HG03460 (cell line): ENCODE measurements around the gene LINGO4.

ENCODE experiments used
- ATAC-seq: cut with Tn5 transposase; IDR thresholded peaks from one replicate; pipeline ENCODE4 v1.9.1; 2021; ENCODE audit not compliant: unreplicated experiment

LINGO4 gene

DNA sequence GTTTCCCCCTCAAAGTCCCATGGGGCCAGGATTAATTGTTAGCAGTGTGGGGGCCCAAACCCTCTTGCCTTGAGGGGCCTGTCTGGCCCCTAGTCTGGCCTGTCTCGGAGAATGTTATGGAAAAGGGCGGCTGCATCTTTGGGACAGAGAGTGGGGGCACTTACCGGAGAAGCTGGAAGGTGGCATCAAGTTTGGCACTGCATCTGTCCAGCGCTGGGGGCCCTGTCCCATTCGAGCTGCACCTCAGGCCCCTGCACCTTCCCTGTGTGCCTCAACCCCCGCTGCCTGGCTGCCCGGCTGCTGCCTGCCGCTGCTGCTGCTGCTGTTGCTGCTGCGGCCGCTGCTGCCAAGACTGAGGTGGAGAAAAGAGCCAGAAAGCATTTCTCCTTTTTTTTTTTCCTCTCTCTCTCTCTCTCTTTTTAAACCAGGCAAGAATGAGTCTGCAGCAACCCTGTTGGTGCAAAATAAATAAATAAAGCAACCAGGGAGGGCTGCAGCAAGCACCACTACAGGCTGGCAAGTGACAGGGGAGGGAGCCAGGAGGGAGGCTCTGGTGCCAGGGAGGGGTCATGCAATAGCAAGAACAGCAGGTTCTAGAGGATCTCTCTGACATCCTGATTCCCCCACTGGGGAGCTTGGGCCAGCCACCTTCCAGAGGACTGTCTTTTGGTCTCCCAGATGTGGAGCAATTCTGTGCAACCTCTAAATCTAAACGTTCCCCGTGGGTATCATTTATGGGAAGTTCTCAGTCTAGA lies at the start of gene LINGO4:
Gene LINGO4 (minus strand): TSS at position 354 of the 755 bp plus-strand sequence. CDS start 2,715 bp downstream, outside the sequence.
- ATAC-seq = no peak

- ATAC-seq = no peak
Observed at GRCh38 chr1:151854658-151855057, 49.4 kb upstream of the LINGO4 start.

DNA sequence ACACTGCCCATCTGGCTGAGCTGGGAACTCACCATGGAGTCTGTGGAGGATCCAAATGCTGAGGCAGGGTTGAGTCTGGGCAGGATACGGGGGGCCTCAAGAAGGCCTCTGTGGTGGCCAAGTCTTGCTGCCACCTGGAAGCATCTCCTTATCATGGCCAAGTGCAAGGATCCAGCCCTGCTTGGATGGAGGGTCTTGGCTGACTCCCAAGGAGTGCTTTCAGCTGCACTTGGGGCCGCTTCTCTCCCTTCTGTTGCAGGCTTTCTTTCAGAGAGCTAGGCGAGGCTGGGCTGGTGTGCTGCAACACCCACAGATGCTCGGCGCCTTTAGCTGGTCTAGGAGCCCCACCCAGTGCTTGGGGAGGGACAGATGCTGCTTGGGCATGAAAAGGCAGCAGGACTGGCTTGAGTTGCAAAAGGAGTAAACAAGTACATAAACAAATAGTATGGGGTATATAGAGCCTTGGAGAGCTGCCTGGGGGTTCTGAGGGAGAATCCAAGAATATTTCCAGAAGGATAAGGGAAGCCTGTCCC lies 48.3 kb upstream of the LINGO4 start, which contains the start of gene THEM5:
Gene THEM5 (minus strand): TSS at position 302 of the 533 bp plus-strand sequence. CDS start 147 bp downstream, at position 155.
- no peak for ATAC-seq

- no peak for ATAC-seq
Observed at GRCh38 chr1:151852733-151853132, 47.5 kb upstream of the LINGO4 start.

GRCh38 chr1:151851886-151852285 lies 46.7 kb upstream of the LINGO4 start:
- no peak for ATAC-seq

GRCh38 chr1:151849871-151850270 lies 44.7 kb upstream of the LINGO4 start:
- ATAC-seq = no peak

DNA sequence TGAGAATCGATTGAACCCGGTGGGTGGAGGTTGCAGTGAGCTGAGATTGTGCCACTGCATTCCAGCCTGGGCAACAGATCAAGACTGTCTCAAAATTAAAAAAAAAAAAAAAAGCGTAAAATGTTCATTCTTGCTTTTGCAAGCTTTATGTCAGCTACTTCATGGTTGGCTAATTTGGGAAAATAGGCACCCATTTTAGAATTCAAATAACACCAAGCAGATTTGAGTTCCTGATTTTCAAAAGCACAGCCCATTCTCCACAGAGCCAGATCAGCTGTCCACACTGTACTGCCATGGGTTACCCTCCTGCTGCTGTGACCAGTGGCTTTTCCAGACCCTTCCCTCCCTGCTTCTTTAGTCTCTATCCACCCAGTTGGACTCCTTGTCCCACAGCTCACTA lies 43.9 kb upstream of the LINGO4 start:
- ATAC-seq = no peak

GRCh38 chr1:151847867-151848596 lies 42.8 kb upstream of the LINGO4 start:
- ATAC-seq = no peak

DNA sequence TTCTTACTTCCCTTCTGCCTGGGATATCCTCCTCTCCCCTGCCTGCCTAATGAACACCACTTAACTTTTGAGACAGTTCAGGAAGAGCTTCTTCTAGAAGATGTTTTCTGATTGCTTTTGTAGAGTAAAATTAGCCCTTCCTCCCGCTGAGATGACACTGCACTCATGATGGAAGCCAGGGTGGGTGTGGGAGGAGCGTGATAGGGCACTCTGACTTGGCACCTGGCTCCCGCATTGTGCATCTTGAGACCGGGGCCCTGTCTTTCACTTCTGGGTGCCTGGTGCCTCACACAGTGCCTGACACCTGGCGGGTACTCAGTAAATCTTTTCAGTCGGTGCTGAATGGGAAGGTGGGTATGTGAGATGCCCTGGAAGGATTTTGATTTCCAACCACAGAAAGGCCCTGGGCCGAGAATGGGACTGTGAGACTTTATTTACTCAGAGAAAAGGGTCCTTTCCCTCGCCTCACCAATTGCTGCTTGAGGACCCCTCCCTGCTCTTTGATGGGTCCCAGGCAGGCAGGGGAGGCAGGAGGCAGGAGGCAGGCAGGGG lies 41.5 kb upstream of the LINGO4 start:
- no peak for ATAC-seq

DNA sequence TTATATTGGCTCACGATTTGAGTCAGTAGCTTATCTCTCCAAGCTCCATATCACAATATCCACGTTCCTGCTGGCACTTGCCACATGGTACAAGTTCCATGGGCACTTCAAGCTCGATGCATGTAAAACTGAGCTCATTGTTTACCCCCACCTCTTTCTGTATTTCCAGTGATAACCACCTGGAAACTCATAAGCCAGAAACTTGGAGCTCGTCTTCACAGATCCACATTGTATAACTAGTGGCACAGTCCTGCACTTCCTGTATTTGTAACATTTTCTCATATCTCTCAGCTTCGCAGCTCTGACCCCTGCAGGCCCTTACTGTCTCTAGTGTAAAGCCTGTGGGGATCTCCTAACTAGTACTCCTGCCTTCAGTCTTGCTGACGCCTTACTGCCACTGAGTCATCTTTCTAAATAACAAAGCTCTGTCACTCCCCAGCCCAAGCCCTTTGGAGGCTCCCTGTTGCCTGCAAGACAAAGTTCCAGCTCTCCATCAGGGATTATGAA lies 40.9 kb upstream of the LINGO4 start:
- no peak for ATAC-seq

DNA sequence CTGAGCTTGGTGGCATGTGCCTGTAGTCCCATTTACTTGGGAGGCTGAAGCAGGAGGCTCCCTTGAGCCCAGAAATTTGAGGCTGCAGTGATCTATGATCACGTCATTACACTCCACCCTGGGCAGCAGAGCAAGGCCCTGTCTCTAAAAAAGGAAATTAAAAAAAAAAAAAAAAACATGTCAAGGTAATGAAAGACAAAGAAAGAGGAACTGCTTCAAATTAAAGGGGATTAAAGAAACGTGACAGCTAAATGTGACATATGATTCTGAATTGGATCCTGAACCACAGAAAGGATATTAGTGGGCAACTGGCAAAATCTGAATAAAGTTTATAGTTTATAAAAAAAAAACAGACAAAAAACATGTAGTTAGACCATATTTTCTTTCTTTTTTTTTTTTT lies 38.2 kb upstream of the LINGO4 start:
- no peak for ATAC-seq

GRCh38 chr1:151841141-151841540 lies 35.9 kb upstream of the LINGO4 start:
- no peak for ATAC-seq

- ATAC-seq = no peak
Observed at GRCh38 chr1:151840421-151840820, 35.2 kb upstream of the LINGO4 start.

GRCh38 chr1:151839457-151840403 lies 34.5 kb upstream of the LINGO4 start, which contains the start of gene C2CD4D:
C2CD4D (minus strand) TSS chr1:151839820; CDS start chr1:151838989, 831 bp downstream.
- peak; percentile 48 for ATAC-seq

DNA sequence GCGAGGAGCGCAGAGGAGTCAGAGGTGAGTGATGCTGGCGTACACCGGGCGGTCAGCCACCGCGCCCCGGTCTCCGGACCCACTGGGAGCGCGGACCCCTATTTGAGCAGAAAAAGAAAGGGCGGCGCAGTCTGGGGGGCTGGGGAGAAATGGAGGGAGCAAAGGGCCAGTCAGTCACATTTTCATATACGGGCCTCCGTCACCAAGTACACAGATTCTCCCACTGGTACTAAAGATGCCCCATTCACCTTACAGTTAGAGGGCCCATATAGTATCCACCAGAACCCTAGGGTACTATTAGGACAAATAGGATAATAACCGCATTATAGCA lies 33.8 kb upstream of the LINGO4 start:
- no peak for ATAC-seq

GRCh38 chr1:151838222-151839081 lies 33.2 kb upstream of the LINGO4 start:
- no peak for ATAC-seq

DNA sequence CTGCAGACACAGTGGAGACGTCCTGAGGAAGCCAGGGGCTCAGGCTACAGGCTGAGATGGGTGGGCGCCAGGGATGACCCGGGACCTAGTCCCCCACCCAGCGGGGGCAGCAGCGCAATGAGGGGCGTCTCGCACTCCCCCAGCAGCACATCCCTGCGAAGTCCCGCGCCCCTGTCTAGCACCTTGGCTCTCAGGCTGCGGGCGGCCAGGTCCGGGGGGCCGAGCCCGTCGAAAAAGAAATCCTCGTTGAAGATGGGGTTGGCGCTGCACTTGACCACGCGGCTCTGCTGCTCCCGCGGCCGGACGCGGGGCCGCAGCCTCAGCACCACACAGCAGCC lies 32.6 kb upstream of the LINGO4 start:
- no peak for ATAC-seq

DNA sequence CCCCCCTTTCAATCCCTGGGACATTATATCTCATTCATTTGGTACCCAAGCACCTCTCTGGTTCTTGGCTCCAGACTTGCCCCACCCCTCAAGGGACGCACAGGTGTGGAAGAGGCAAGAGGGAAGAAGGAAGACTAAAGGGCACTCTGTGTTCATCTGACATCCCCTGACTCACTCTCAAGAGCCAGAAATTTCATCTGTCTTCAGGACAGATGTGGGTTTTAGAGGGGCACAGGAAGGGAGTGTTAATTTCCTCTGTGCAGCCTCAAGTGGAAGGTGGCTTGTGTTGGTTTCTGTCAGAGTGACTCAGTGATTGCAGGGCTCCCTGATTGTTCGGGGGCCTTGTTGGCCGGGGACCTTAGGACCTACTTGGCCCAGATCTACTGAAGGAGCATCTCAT lies 32.0 kb upstream of the LINGO4 start:
- no peak for ATAC-seq

- ATAC-seq = no peak
Observed at GRCh38 chr1:151835596-151835995, 30.4 kb upstream of the LINGO4 start.

DNA sequence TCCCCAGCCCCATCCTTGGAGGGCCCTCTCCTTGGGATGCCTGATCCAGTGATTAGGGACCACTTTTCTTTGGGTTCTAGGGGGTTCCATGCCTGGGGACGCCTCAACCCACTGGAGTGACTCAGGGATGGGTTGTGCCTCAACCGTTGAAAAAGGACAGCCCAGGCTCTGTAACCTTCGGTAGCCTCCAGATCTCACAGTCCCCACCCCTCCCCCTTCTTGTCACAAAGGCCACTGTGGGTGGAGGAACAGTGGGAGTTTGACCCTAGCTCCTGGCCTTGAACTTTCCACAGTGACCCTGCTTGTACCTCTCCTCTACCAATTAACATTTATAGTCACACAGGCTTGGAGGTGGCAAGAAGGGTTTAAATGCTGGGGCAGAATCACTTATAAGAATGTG lies 29.0 kb upstream of the LINGO4 start:
- no peak for ATAC-seq
